Measurements from ENCODE around the gene TBC1D24. TPM values are rescaled to one million over a fixed set of nuclear protein-coding genes. Genes with fewer than 3 reads are reported as not detected.

The TBC1D24 gene
- polyA plus RNA-seq, 1 of the 3 experiments (the other 2 are of a cell fraction): 6.7 TPM

- Histone ChIP-seq H4K20me1 (ENCODE audit: insufficient read depth) (no peaks in the 10 kb centered on the region), H3K4me2 (peak overlapping the region; percentile 71), H3K4me1 (ENCODE audit: control insufficient read depth in 1 of 2, insufficient read depth in 2 of 2, low read depth in 1 of 2, low read length in 1 of 2) (peaks cover 6 to 75% of the 10 kb centered on the region in 2 experiments; a peak in 3 of 4 replicates), H3K4me3 (ENCODE audit: low read depth in 2 of 2, low read length in 1 of 2) (peak overlapping the region in 1 of 2 experiments; percentile 79; a peak in 1 of 4 replicates), H3F3A (replicated peaks; ENCODE audit: insufficient read depth) (peaks cover 13% of the 10 kb centered on the region), H3K79me2 (ENCODE audit: insufficient read depth) (peaks cover 12% of the 10 kb centered on the region; the same call in 1 of the 2 replicates), H3K9ac (no peak overlapping the region), H3K36me3 (replicated peaks in 1 of 2; ENCODE audit: control insufficient read depth in 1 of 2, insufficient read depth in 2 of 2, low read length in 1 of 2) (no peaks in the 10 kb centered on the region), H3K9me3 (no peaks in the 10 kb centered on the region), H3K9me2 (no peaks in the 10 kb centered on the region), H3K27me3 (ENCODE audit: insufficient read depth) (no peaks in the 10 kb centered on the region), H3K27ac (ENCODE audit: low read depth in 2 of 2, low read length in 1 of 2) (peak overlapping the region in 1 of 2 experiments; percentile 97; a peak in 1 of 4 replicates), H2AFZ (ENCODE audit: low read depth) (no peak overlapping the region)
- 83% methylated on average over 8 of the region's 14 CpGs for WGBS (ENCODE audit: low lambda C conversion rate)
- CTCF ChIA-PET: interaction anchor here (0.6 to 1.8 kb wide), 6 partner anchors 13 to 38 kb away, joined by 3 to 7 read pairs (median 4); no protein-coding TSS in a partner anchor
- POLR2A ChIA-PET: interaction anchor here (0.9 kb wide), 1 partner anchor 10 kb away, joined by 3 read pairs; no protein-coding TSS in a partner anchor
- no peak for DNase-seq
- TF ChIP-seq CHD2 (IDR thresholded peaks at IDR 0.05; ENCODE audit: low read length, partially characterized antibody): no peak
- TF ChIP-seq REST (IDR thresholded peaks at IDR 0.05; ENCODE audit: low read depth, low read length): no peak
- TF ChIP-seq EZH2phosphoT487 (IDR thresholded peaks at IDR 0.05; ENCODE audit: borderline replicate concordance, low read depth): no peak
- no peak for TF ChIP-seq NFIC (IDR thresholded peaks at IDR 0.05; ENCODE audit: borderline replicate concordance)
Observed at GRCh38 chr16:2472885-2473445, 2.0 kb upstream of the TBC1D24 start.

- Histone ChIP-seq H3K36me3 (replicated peaks in 1 of 2; ENCODE audit: control insufficient read depth in 1 of 2, insufficient read depth in 2 of 2, low read length in 1 of 2) (no peaks in the 10 kb centered on the region), H3K9me3 (no peaks in the 10 kb centered on the region), H3K4me1 (ENCODE audit: control insufficient read depth in 1 of 2, insufficient read depth in 2 of 2, low read depth in 1 of 2, low read length in 1 of 2) (peaks cover under 1 to 69% of the 10 kb centered on the region in 2 experiments; a peak in 3 of 4 replicates), H3K9me2 (no peaks in the 10 kb centered on the region), H3K79me2 (ENCODE audit: insufficient read depth) (peaks cover 16% of the 10 kb centered on the region), H3F3A (replicated peaks; ENCODE audit: insufficient read depth) (peaks cover 13% of the 10 kb centered on the region), H3K27ac (ENCODE audit: low read depth in 2 of 2, low read length in 1 of 2) (peak overlapping the region in 1 of 2 experiments; percentile 89; a peak in 2 of 4 replicates), H3K4me2 (peak overlapping the region; percentile 71), H4K20me1 (ENCODE audit: insufficient read depth) (no peaks in the 10 kb centered on the region), H3K4me3 (ENCODE audit: low read depth in 2 of 2, low read length in 1 of 2) (peak overlapping the region; percentile 41 to 79; a peak in 3 of 4 replicates), H3K9ac (no peak overlapping the region), H3K27me3 (ENCODE audit: insufficient read depth) (no peaks in the 10 kb centered on the region), H2AFZ (ENCODE audit: low read depth) (no peak overlapping the region)
- CTCF ChIA-PET: interaction anchor here (0.6 to 2.1 kb wide), 9 partner anchors 10 to 50 kb away, joined by 3 to 11 read pairs (median 4); no protein-coding TSS in a partner anchor
- TF ChIP-seq MXI1 (IDR thresholded peaks at IDR 0.05; ENCODE audit: low read depth, low read length) (no peak), NRF1 (IDR thresholded peaks at IDR 0.05; ENCODE audit: low read depth, low read length) (no peak), GATA2 (CRISPR knock-in tag; IDR thresholded peaks at IDR 0.05) (no peak), JUND (IDR thresholded peaks at IDR 0.05) (no peak), POLR2AphosphoS5 (IDR thresholded peaks at IDR 0.05; ENCODE audit: low read depth, low read length) (no peak), PBX3 (IDR thresholded peaks at IDR 0.05) (no peak), RAD21 (IDR thresholded peaks at IDR 0.05; ENCODE audit: low read length) (no peak), FOXJ3 (CRISPR knock-in tag; IDR thresholded peaks at IDR 0.05) (no peak), FOXM1 (IDR thresholded peaks at IDR 0.05; ENCODE audit: low read depth) (no peak)
- POLR2A ChIA-PET: interaction anchor here (0.6 to 0.9 kb wide), 2 partner anchors 9 to 451 kb away, joined by 3 to 5 read pairs; no protein-coding TSS in a partner anchor
- 27% methylated on average over 17 of the region's 49 CpGs for WGBS (ENCODE audit: low lambda C conversion rate)
- DNase-seq: peak; percentile 74
Observed at GRCh38 chr16:2473446-2473926, 1.4 kb upstream of the TBC1D24 start.
